ENCODE measurements around the gene SLC38A5.
"Not testable (repeated sequence)": the region's sequence is repeated elsewhere in the genome, so short reads cannot be mapped to it uniquely, and the experiment has no call there.

Gene SLC38A5

GRCh38 chrX:48467281-48467761 is 2.7 kb downstream of the SLC38A5 start:
- no peak for DNase-seq

- no peak for DNase-seq
Measured at GRCh38 chrX:48466696-48467095, 3.4 kb downstream of the SLC38A5 start.

- no peak for DNase-seq
Measured at GRCh38 chrX:48465336-48465933, 4.6 kb downstream of the SLC38A5 start.

GRCh38 chrX:48461830-48462229 is 8.2 kb downstream of the SLC38A5 start:
- DNase-seq = no peak

GRCh38 chrX:48460606-48461005 is 9.5 kb downstream of the SLC38A5 start:
- no peak for DNase-seq

- DNase-seq = no peak
Measured at GRCh38 chrX:48460031-48460430, 10.0 kb downstream of the SLC38A5 start.

GRCh38 chrX:48459483-48459882 is 10.6 kb downstream of the SLC38A5 start:
- DNase-seq = no peak

GRCh38 chrX:48458711-48459110 is 11.3 kb downstream of the SLC38A5 start:
- DNase-seq = no peak

GRCh38 chrX:48456628-48457331 is 13.3 kb downstream of the SLC38A5 start:
- no peak for DNase-seq

GRCh38 chrX:48451708-48452107 is 18.4 kb downstream of the SLC38A5 start:
- DNase-seq = no peak

GRCh38 chrX:48450076-48450475 is 20.0 kb downstream of the SLC38A5 start:
- DNase-seq = no peak

GRCh38 chrX:48447201-48447600 is 22.9 kb downstream of the SLC38A5 start:
- not testable (repeated sequence) for DNase-seq

- DNase-seq = not testable (repeated sequence)
Measured at GRCh38 chrX:48433713-48434112, 36.3 kb downstream of the SLC38A5 start.

- not testable (repeated sequence) for DNase-seq
Measured at GRCh38 chrX:48430166-48430565, 39.9 kb downstream of the SLC38A5 start.

- not testable (repeated sequence) for DNase-seq
Measured at GRCh38 chrX:48429606-48430005, 40.5 kb downstream of the SLC38A5 start.

GRCh38 chrX:48427027-48427716 is 42.9 kb downstream of the SLC38A5 start:
- not testable (repeated sequence) for DNase-seq

- not testable (repeated sequence) for DNase-seq
Measured at GRCh38 chrX:48411860-48412259, 58.2 kb downstream of the SLC38A5 start, which contains the start of gene SSX4B. TSS of gene SSX4B (minus strand) at chrX:48411960. CDS start at chrX:48411372, 588 bp downstream.
